Uterus (tissue), 4 donors: Measurements from ENCODE around the gene INSM1. TPM values are rescaled to one million over a fixed set of nuclear protein-coding genes. Genes with fewer than 3 reads are reported as not detected.
"Not testable (repeated sequence)": the region's sequence is repeated elsewhere in the genome, so short reads cannot be mapped to it uniquely, and the experiment has no call there.

ENCODE experiments used
- DNase-seq, 2 donors: peaks; one replicate each; pipeline ENCODE4 v3.0.0-alpha.2; 2019 to 2020
- H3K27ac ChIP-seq, 2 donors: fragments of 200-600 bp; sonication (generic); 1 replicate in 1 of 2; 2 replicates in 1 of 2; pipeline ENCODE4 v1.5.1; 2016 to 2018
- H3K27me3 ChIP-seq, 2 donors: fragments of 200-600 bp; sonication (generic); one replicate each; pipeline ENCODE4 v1.5.1; 2018 to 2019; ENCODE audit warnings: control low read depth in 1 of 2
- H3K36me3 ChIP-seq, 2 donors: fragments of 200-600 bp; sonication (generic); one replicate each; pipeline ENCODE4 v1.5.1; 2019; ENCODE audit warnings: control low read depth in 1 of 2
- H3K4me1 ChIP-seq, 2 donors: fragments of 200-600 bp; sonication (generic); one replicate each; pipeline ENCODE4 v1.5.1; 2018 to 2019; ENCODE audit warnings: control low read depth in 1 of 2
- H3K4me3 ChIP-seq, 2 donors: fragments of 200-600 bp; sonication (generic); 1 replicate in 1 of 2; 2 replicates in 1 of 2; pipeline ENCODE4 v1.5.1; 2018 to 2019; ENCODE audit warnings: mild to moderate bottlenecking in 1 of 2
- H3K9me3 ChIP-seq, 2 donors: fragments of 200-600 bp; sonication (generic); one replicate each; pipeline ENCODE4 v1.5.1; 2019; ENCODE audit warnings: control low read depth in 1 of 2
- POLR2A ChIP-seq, 2 donors: fragments of 450-650 bp; IDR thresholded peaks; one replicate each; pipeline ENCODE4 v1.6.1; 2016; ENCODE audit warnings: antibody characterized with exemption in 2 of 2, mild to moderate bottlenecking in 1 of 2, moderate library complexity in 1 of 2
- intact Hi-C: fragments of 100-400 bp; cut with DNase I; formaldehyde crosslinking; loops from one replicate; pipeline ENCODE4 v1.15.1; 2023; ENCODE audit warnings: low total_unique reads
- total RNA-seq, 4 donors: library from RNA; depleted of rRNA in 3 of 4; stranded (reverse); fragments of >200 nt in 3 of 4; gene quantifications; one replicate each; pipeline versions ENCODE4 v1.1.0 to v1.2.4, GENCODE V29; 2014 to 2023
- TF ChIP-seq, protein P1 (sequence below), 4 experiments: fragments of 200-600 bp in 2 of 4; fragments of 450-650 bp in 2 of 4; sonication (generic) in 2 of 4; IDR thresholded peaks; one replicate each; pipeline ENCODE4 v1.5.1; 2016 to 2019; ENCODE audit warnings: antibody characterized with exemption in 4 of 4, mild to moderate bottlenecking in 2 of 4, moderate library complexity in 1 of 4
- donor health status: DM: yes; HTN: yes; CAD: no.

The INSM1 gene
- total RNA-seq, 4 donors from 2014 or later: not detected

DNA sequence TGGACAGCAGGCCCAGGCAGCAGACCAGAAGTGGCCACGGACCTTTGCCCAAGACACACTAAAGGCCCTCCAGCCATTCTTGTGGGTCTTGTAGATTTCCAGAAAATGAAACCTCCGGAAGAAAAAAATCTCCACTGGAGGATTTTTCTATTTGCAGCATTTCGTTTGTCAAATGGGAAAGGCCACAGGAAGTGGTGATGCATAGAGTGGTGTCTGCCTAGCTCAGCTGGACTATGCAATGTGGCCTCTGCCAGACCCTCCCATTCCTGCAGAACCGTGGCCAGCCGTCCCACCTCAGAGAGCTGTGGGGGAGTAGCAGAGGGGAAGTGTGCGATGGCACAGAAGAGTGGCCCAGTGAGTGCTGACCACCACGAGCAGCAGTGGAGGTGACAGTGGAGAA is 24.0 kb upstream of the INSM1 start:
- TF ChIP-seq, protein P1, sequence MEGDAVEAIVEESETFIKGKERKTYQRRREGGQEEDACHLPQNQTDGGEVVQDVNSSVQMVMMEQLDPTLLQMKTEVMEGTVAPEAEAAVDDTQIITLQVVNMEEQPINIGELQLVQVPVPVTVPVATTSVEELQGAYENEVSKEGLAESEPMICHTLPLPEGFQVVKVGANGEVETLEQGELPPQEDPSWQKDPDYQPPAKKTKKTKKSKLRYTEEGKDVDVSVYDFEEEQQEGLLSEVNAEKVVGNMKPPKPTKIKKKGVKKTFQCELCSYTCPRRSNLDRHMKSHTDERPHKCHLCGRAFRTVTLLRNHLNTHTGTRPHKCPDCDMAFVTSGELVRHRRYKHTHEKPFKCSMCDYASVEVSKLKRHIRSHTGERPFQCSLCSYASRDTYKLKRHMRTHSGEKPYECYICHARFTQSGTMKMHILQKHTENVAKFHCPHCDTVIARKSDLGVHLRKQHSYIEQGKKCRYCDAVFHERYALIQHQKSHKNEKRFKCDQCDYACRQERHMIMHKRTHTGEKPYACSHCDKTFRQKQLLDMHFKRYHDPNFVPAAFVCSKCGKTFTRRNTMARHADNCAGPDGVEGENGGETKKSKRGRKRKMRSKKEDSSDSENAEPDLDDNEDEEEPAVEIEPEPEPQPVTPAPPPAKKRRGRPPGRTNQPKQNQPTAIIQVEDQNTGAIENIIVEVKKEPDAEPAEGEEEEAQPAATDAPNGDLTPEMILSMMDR (IDR thresholded peaks at IDR 0.05): no peak
- no peak for TF ChIP-seq POLR2A (IDR thresholded peaks at IDR 0.05)
- Histone ChIP-seq H3K4me3 (no peak overlapping the region), H3K27me3 (no peaks in the 10 kb centered on the region), H3K27ac (no peak overlapping the region), H3K9me3 (no peaks in the 10 kb centered on the region), H3K36me3 (no peaks in the 10 kb centered on the region), H3K4me1 (no peaks in the 10 kb centered on the region)
- intact Hi-C loops: no loop called here
- no peak for DNase-seq

DNA sequence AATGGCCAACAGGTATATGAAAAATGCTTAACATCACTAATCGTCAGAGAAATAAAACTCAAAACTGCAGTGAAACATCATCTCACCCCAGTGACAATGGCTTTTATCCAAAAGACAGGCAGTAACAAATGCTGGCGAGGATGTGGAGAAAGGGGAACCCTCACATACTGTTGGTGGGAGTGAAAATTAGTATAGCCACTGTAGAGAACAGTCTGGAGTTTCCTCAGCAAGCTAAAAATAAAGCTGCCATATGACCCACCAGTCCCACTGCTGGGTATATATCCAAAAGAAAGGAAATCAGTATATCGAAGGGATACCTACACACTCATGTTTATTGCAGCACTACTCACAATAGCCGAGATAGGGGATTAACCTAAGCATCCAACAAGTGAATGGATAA is 23.4 kb upstream of the INSM1 start:
- H3K4me3 ChIP-seq: no peak overlapping the region
- no peak for TF ChIP-seq POLR2A (IDR thresholded peaks at IDR 0.05)
- TF ChIP-seq, protein P1 (IDR thresholded peaks at IDR 0.05): no peak
- intact Hi-C loops: no loop called here
- H3K36me3 ChIP-seq: no peaks in the 10 kb centered on the region
- no peaks in the 10 kb centered on the region for H3K4me1 ChIP-seq
- DNase-seq: no peak
- no peaks in the 10 kb centered on the region for H3K27me3 ChIP-seq
- no peak overlapping the region for H3K27ac ChIP-seq
- H3K9me3 ChIP-seq: no peaks in the 10 kb centered on the region

DNA sequence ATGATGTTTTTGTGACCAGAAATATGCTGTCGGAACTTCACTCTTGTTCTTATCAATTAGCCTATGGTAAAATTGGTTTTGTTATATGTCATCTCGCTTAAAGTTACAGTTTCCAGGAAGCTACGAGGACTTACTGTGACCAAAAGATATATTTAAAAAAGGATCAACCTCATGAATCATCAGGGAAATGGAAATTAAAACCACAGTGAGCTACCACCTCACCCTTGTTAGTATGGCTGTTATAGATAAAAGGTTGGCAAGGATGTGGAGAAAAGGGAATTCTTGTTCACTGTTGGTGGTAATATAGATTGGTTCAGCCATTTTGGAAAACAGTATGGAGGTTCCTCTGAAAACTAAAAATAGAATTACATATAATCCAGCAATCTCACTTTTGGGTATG is 14.3 kb upstream of the INSM1 start:
- DNase-seq: no peak
- no peak overlapping the region for H3K4me3 ChIP-seq
- H3K9me3 ChIP-seq: no peaks in the 10 kb centered on the region
- no peaks in the 10 kb centered on the region for H3K27me3 ChIP-seq
- H3K36me3 ChIP-seq: no peaks in the 10 kb centered on the region
- H3K27ac ChIP-seq: no peak overlapping the region
- intact Hi-C loops: no loop called here
- H3K4me1 ChIP-seq: no peaks in the 10 kb centered on the region
- TF ChIP-seq, protein P1 (IDR thresholded peaks at IDR 0.05): no peak
- no peak for TF ChIP-seq POLR2A (IDR thresholded peaks at IDR 0.05)

DNA sequence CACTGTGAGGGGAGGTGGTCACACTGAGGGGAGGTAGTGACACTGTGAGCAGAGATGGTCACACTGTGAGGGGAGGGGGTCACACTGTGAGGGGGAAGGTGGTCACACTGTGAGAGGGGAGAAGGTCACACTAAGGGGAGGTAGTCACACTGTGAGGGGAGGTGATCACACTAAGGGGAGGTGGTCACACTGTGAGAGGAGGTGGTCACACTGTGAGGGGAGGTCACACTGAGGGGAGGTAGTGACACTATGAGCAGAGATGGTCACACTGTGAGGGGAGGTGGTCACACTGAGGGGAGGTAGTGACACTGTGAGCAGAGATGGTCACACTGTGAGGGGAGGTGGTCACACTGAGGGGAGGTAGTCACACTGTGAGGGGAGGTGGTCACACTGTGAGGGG is 12.4 kb upstream of the INSM1 start:
- intact Hi-C loops, H3K27ac ChIP-seq, H3K4me3 ChIP-seq, DNase-seq, H3K9me3 ChIP-seq, H3K4me1 ChIP-seq, H3K36me3 ChIP-seq: not testable (repeated sequence)
- H3K27me3 ChIP-seq: peaks cover 0 to 12% of the 10 kb centered on the region in 2 donors

DNA sequence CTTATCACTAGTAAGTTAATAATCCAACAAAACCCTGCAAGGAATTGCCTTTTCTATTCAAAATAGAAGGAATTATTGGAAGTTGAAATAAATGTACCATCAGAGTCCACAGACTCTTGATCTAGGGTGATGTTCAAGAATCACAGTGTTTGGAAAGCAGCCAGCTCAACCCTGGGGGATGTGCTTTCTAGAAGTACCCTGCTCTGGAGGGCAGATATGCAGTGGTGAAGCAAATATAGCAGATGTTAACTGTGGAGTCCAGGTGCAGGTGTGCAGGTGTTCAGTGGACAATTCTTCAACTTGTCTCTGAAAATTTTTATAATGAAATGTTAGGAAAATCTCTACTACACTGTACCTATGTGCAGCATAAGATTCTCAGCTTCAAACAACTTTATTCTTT is 9.1 kb upstream of the INSM1 start:
- no peaks in the 10 kb centered on the region for H3K9me3 ChIP-seq
- TF ChIP-seq, protein P1 (IDR thresholded peaks at IDR 0.05): no peak
- no peak for TF ChIP-seq POLR2A (IDR thresholded peaks at IDR 0.05)
- no peaks in the 10 kb centered on the region for H3K36me3 ChIP-seq
- H3K4me3 ChIP-seq: no peak overlapping the region
- intact Hi-C loops: no loop called here
- H3K27me3 ChIP-seq: peaks cover 0 to 22% of the 10 kb centered on the region in 2 donors
- H3K4me1 ChIP-seq: no peaks in the 10 kb centered on the region
- no peak overlapping the region for H3K27ac ChIP-seq
- DNase-seq: no peak

DNA sequence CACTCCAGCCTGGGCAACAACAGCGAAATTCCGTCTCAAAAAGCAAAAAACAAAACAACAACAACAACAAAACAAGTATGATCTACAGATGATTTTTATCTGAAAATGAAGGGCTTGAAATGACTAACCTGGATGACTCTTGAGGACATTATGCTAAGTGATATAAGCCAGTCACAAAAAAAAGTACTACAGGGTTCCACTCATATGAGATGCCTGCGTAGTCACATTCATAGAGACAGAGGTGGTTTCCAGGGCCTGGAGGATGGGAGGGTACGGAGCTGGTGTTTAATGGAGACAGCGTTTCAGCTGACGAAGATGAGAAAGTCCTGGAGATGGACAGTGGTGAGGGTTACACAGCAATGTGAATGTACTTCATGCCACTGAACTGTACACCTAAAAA is 8.3 kb upstream of the INSM1 start:
- no peak overlapping the region for H3K27ac ChIP-seq
- no peaks in the 10 kb centered on the region for H3K4me1 ChIP-seq
- no peak overlapping the region for H3K4me3 ChIP-seq
- H3K9me3 ChIP-seq: no peaks in the 10 kb centered on the region
- no peaks in the 10 kb centered on the region for H3K36me3 ChIP-seq
- intact Hi-C loops: no loop called here
- TF ChIP-seq, protein P1 (IDR thresholded peaks at IDR 0.05): no peak
- TF ChIP-seq POLR2A (IDR thresholded peaks at IDR 0.05): no peak
- peaks cover 0 to 28% of the 10 kb centered on the region in 2 donors for H3K27me3 ChIP-seq
- DNase-seq: no peak
